Astrocyte of the spinal cord (primary cell): ENCODE data around the gene FAM170B.

Source experiments
- DNase-seq: peaks from one replicate; pipeline ENCODE4 v3.0.0; 2011; ENCODE audit warnings: low read depth, low spot score
- H3K4me3 ChIP-seq: 2 replicates; pipeline ENCODE4 v1.5.1; 2011; ENCODE audit warnings: low read depth, mild to moderate bottlenecking, low read length, moderate library complexity
- in situ Hi-C: cut with HindIII; loops from 2 replicates; pipeline ENCODE4 v1.10.0; 2017; ENCODE audit warnings: low sequenced_read_pairs
- TF ChIP-seq, protein P1 (sequence below): IDR thresholded peaks from 2 replicates; pipeline ENCODE4 v1.5.1; 2012; ENCODE audit warnings: low read depth, mild to moderate bottlenecking, low read length, inconsistent platforms

The FAM170B gene

DNA sequence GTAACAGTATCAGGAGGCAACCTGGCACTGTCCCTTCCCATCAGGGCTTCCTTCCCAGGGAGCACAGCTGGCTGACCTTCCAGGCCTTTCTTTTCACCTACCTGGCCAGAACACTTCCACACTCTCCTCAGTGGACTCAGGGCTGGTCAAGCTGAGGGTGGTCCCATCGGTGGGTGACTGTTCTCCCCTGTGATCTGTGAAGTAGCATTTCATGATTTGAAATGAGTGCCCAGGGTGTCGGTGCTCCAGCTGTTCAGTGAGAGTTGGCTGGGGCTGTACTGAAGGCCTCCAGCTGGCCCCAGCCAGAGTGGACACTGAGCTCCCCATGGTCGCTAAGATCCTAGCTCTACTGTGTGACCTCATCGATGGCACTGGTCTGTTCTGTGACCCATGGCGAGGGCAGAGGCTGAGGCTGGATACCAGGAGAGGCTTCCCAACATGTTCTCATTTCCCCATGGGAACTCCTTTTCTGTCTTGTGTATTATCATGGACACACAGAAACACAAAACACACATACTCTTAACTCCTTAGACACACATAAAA, at the start of gene FAM170B:
Gene FAM170B, minus strand, starts transcription at position 316 of the 543 bp plus-strand sequence. Its CDS starts 103 bp downstream, at position 213.
- TF ChIP-seq, protein P1, sequence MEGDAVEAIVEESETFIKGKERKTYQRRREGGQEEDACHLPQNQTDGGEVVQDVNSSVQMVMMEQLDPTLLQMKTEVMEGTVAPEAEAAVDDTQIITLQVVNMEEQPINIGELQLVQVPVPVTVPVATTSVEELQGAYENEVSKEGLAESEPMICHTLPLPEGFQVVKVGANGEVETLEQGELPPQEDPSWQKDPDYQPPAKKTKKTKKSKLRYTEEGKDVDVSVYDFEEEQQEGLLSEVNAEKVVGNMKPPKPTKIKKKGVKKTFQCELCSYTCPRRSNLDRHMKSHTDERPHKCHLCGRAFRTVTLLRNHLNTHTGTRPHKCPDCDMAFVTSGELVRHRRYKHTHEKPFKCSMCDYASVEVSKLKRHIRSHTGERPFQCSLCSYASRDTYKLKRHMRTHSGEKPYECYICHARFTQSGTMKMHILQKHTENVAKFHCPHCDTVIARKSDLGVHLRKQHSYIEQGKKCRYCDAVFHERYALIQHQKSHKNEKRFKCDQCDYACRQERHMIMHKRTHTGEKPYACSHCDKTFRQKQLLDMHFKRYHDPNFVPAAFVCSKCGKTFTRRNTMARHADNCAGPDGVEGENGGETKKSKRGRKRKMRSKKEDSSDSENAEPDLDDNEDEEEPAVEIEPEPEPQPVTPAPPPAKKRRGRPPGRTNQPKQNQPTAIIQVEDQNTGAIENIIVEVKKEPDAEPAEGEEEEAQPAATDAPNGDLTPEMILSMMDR, result no peak

GRCh38 chr10:49182776-49183175, 49.0 kb upstream of the FAM170B start:
- DNase-seq, result no peak

More for the DNA sequence above, at the start of gene FAM170B:
- H3K4me3 ChIP-seq, result no peak within 1 kb of the TSS
- in situ Hi-C loops, result no loop called here
- no peak for DNase-seq

DNA sequence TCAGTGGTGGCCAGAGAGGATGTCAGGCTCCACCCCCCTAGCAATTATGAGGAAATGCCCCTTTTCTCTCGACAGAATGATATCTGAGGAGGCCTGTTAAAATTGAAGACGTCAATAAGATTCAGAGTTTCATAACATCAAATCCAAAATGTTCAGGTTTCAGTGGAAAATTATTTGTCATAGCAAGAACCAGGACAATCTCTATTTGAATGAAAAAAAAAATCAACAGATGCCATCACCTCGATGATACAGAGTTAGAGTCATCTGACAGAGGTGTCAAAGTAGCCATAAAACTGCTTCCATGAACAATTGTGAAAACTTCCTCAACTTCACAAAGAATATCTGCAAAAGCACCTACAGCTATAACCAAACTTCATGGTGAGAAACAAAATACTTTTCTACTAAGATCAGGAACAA, 46.6 kb upstream of the FAM170B start:
- TF ChIP-seq, protein P1, result no peak

More at GRCh38 chr10:49182776-49183175, 49.0 kb upstream of the FAM170B start:
- TF ChIP-seq, protein P1, result no peak
- in situ Hi-C loops, result no loop called here
- H3K4me3 ChIP-seq, result no peak overlapping the region

GRCh38 chr10:49179699-49180443, 46.0 kb upstream of the FAM170B start:
- no peak for DNase-seq
- H3K4me3 ChIP-seq, result no peak overlapping the region
- TF ChIP-seq, protein P1, result no peak
- in situ Hi-C loops, result no loop called here

More for the DNA sequence above, 46.6 kb upstream of the FAM170B start:
- H3K4me3 ChIP-seq, result no peak overlapping the region
- no peak for DNase-seq
- in situ Hi-C loops, result no loop called here

DNA sequence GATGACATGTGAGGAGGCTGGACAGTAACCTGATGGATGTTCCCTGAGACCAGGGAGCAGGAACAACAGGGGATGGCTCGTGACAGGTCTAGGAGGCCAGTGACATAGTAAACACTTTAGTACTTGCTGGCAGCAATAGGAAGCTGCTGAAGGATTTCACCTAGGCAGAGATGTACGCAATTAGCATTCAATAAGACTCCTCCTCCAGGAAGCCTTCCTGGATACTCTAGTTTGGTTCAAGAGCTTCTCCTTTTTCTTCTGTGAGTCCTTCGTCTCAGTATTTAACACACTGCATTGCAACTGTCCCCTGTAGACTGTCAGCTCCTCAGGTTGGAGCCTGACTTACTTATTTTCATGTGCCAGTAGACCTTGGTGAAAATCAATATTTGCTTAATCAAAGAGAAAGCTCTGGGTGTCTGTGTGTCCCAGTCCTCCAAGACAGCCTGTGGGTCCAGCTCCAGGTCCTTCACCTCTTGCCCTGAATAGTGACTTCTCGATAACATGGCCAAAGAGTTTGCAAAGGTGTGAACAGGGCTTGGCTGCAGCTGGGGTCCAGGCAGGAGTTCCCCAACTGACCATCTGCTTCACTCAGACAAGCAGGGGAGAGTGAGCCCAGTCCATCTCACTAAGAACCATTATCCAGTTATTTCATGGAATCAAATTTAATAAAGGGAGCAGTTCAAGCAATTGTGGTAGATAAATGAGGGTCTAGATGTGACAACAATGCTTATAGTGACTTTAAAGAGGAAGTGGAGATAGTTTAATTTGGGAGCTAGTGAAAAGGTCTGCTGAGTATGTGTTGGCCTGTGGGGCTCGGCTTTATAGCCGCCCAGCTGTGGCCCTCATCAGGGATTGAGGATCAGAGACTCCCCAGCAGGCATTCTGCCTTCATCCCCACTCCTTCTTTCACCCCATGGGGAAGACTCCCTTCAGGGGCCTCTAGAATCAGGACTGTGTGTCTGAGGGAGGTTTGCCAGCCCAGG, 45.0 kb upstream of the FAM170B start:
- in situ Hi-C loops, result no loop called here
- TF ChIP-seq, protein P1, result no peak
- DNase-seq, result no peak
- no peak overlapping the region for H3K4me3 ChIP-seq
